ENCODE measurements around the gene CFHR1. TPM values are rescaled to one million over a fixed set of nuclear protein-coding genes. Genes with fewer than 3 reads are reported as not detected.
"Not testable (repeated sequence)": the region's sequence is repeated elsewhere in the genome, so short reads cannot be mapped to it uniquely, and the experiment has no call there.

The CFHR1 gene
- total RNA-seq, 1 experiment from 2014 or later, result not detected

DNA sequence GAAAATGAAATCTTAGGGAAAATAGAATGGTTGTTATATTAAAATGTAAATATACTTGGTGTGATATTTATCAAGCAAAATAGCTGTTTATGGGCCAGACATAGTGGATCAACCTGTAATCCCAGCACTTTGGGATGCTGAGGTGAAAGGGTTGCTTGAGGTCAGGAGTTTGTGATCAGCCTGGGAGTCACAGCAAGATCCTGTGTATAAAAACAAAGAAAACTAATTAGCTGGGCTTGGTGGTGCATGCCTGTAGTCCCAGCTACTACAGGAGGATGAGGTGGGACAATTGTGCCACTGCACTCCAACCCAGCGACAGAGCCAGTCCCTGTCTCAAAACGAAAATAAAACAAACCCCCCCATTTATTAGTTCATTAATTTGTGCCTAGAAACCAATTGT lies 21.6 kb upstream of the CFHR1 start:
- Histone ChIP-seq H3K9ac (ENCODE audit: low read length) (no peak overlapping the region), H3K27ac (ENCODE audit: low read length) (no peak overlapping the region), H3K9me3 (ENCODE audit: low read length) (no peaks in the 10 kb centered on the region), H3K4me2 (ENCODE audit: low read depth, low read length, poor library complexity, severe bottlenecking) (no peak overlapping the region), H2AFZ (ENCODE audit: low read length) (no peak overlapping the region), H3K27me3 (ENCODE audit: low read length) (no peaks in the 10 kb centered on the region), H3K4me3 (ENCODE audit: low read length) (no peak overlapping the region), H3K9me2 (replicated peaks; ENCODE audit: insufficient read depth, low read length) (no peaks in the 10 kb centered on the region), H3K36me3 (ENCODE audit: insufficient read depth, low read length) (no peaks in the 10 kb centered on the region), H3K4me1 (ENCODE audit: low read length) (no peaks in the 10 kb centered on the region), H4K20me1 (ENCODE audit: insufficient read depth, low read depth, low read length) (no peaks in the 10 kb centered on the region), H3K79me2 (ENCODE audit: low read length) (no peaks in the 10 kb centered on the region)
- DNase-seq, result no peak

DNA sequence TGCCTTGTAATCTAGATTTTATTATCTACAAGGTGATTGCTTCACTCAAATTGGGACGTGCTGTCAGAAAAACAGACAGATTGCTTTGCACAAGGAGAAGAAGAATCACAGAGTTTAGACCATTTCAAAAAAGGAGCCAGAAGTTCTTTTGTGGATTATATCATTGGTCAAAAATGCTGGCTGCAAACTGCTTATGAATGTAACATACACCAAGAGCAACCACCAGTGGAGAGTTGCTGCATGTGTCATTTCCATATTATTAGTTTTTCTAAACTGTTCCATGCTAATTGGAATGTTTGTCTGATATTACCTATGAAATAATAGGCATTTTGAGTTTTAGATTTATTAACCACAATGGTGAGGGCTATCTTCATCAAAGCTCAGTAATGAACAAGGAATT lies 17.6 kb upstream of the CFHR1 start:
- DNase-seq; H3K79me2 ChIP-seq (ENCODE audit: low read length); H3K4me2 ChIP-seq (ENCODE audit: low read depth, low read length, poor library complexity, severe bottlenecking); H4K20me1 ChIP-seq (ENCODE audit: insufficient read depth, low read depth, low read length); H3K9me3 ChIP-seq (ENCODE audit: low read length); H3K27ac ChIP-seq (ENCODE audit: low read length); H3K9ac ChIP-seq (ENCODE audit: low read length); H2AFZ ChIP-seq (ENCODE audit: low read length); H3K9me2 ChIP-seq (replicated peaks; ENCODE audit: insufficient read depth, low read length); H3K36me3 ChIP-seq (ENCODE audit: insufficient read depth, low read length); H3K4me1 ChIP-seq (ENCODE audit: low read length); H3K27me3 ChIP-seq (ENCODE audit: low read length); H3K4me3 ChIP-seq (ENCODE audit: low read length): not testable (repeated sequence)

DNA sequence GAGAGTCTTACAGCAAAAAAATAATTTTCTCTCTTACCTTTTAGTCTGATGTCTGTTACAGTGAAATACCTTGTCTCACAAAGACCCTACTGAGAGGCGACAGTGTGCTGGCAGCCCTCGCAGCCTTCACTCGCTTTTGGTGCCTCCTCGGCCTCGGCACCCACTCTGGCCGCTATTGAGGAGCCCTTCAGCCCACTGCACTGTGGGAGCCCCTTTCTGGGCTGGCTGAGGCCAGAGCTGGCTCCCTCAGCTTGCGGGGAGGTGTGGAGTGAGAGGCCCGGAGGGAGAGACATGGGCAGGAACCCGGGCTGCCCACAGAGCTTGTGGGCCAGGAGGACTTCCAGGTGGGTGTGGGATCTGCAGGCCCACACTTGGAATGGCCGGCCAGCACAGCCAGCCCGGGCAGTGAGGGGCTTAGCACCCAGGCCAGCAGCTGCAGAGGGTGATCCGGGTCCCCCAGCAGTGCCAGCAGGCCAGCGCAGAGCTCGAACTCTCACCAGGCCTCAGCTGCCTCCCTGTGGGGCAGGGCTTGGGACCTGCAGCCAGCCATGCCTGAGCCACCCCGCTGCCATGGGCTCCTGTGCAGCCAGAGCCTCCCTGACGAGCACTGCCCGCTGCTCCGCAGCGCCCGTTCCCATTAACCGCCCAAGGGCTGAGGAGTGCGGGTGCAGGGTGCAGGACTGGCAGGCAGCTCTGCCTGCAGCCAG lies 10.8 kb upstream of the CFHR1 start:
- no peak overlapping the region for H3K9ac ChIP-seq (ENCODE audit: low read length)
- no peaks in the 10 kb centered on the region for H3K4me1 ChIP-seq (ENCODE audit: low read length)
- no peak overlapping the region for H2AFZ ChIP-seq (ENCODE audit: low read length)
- no peaks in the 10 kb centered on the region for H3K36me3 ChIP-seq (ENCODE audit: insufficient read depth, low read length)
- H3K9me2 ChIP-seq (replicated peaks; ENCODE audit: insufficient read depth, low read length), result no peaks in the 10 kb centered on the region
- H3K27me3 ChIP-seq (ENCODE audit: low read length), result no peaks in the 10 kb centered on the region
- H3K27ac ChIP-seq (ENCODE audit: low read length), result no peak overlapping the region
- no peaks in the 10 kb centered on the region for H4K20me1 ChIP-seq (ENCODE audit: insufficient read depth, low read depth, low read length)
- H3K9me3 ChIP-seq (ENCODE audit: low read length), result no peaks in the 10 kb centered on the region
- H3K79me2 ChIP-seq (ENCODE audit: low read length), result no peaks in the 10 kb centered on the region
- H3K4me3 ChIP-seq (ENCODE audit: low read length), result no peak overlapping the region
- no peak for DNase-seq
- no peak overlapping the region for H3K4me2 ChIP-seq (ENCODE audit: low read depth, low read length, poor library complexity, severe bottlenecking)

DNA sequence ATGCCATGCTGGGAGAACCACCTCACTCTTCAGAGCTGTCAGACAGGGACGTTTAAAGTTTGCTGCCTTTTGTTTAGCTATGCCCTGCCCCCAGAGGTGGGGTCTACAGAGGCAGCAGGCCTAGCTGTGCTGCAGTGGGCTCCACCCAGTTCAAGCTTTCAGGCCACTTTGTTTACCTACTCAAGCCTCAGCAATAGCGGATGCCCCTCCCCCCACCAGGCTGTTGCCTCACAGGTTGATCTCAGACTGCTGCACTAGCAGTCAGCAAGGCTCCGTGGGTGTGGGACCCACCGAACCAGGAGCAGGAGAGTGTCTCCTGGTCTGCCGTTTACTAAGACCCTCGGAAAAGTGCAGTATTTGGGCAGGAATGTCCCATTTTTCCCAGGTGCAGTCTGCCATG lies 2.1 kb upstream of the CFHR1 start:
- not testable (repeated sequence) for H3K9me2 ChIP-seq (replicated peaks; ENCODE audit: insufficient read depth, low read length); H3K27me3 ChIP-seq (ENCODE audit: low read length); H3K4me1 ChIP-seq (ENCODE audit: low read length); H3K36me3 ChIP-seq (ENCODE audit: insufficient read depth, low read length); H3K4me3 ChIP-seq (ENCODE audit: low read length); H2AFZ ChIP-seq (ENCODE audit: low read length); H3K79me2 ChIP-seq (ENCODE audit: low read length); H4K20me1 ChIP-seq (ENCODE audit: insufficient read depth, low read depth, low read length); H3K9ac ChIP-seq (ENCODE audit: low read length); H3K27ac ChIP-seq (ENCODE audit: low read length); H3K4me2 ChIP-seq (ENCODE audit: low read depth, low read length, poor library complexity, severe bottlenecking); DNase-seq; H3K9me3 ChIP-seq (ENCODE audit: low read length)

DNA sequence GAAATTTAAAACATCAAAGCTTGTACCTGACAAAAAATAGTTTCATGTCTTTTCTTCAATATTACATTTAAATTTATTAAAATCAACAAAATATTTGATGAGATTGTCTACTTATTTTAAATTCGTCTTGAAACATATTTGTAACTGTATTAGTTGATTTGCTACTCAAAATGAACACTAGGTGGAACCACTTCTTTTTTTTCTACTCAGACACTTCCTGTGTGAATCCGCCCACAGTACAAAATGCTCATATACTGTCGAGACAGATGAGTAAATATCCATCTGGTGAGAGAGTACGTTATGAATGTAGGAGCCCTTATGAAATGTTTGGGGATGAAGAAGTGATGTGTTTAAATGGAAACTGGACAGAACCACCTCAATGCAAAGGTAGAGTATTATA lies 8.3 kb downstream of the CFHR1 start:
- not testable (repeated sequence) for H3K9me3 ChIP-seq (ENCODE audit: low read length); H3K4me1 ChIP-seq (ENCODE audit: low read length); H3K4me2 ChIP-seq (ENCODE audit: low read depth, low read length, poor library complexity, severe bottlenecking); H3K36me3 ChIP-seq (ENCODE audit: insufficient read depth, low read length); H3K9ac ChIP-seq (ENCODE audit: low read length); H3K4me3 ChIP-seq (ENCODE audit: low read length); H3K27ac ChIP-seq (ENCODE audit: low read length); H2AFZ ChIP-seq (ENCODE audit: low read length); H3K27me3 ChIP-seq (ENCODE audit: low read length); H3K9me2 ChIP-seq (replicated peaks; ENCODE audit: insufficient read depth, low read length); H4K20me1 ChIP-seq (ENCODE audit: insufficient read depth, low read depth, low read length); H3K79me2 ChIP-seq (ENCODE audit: low read length)
- peak; percentile 67 for DNase-seq

DNA sequence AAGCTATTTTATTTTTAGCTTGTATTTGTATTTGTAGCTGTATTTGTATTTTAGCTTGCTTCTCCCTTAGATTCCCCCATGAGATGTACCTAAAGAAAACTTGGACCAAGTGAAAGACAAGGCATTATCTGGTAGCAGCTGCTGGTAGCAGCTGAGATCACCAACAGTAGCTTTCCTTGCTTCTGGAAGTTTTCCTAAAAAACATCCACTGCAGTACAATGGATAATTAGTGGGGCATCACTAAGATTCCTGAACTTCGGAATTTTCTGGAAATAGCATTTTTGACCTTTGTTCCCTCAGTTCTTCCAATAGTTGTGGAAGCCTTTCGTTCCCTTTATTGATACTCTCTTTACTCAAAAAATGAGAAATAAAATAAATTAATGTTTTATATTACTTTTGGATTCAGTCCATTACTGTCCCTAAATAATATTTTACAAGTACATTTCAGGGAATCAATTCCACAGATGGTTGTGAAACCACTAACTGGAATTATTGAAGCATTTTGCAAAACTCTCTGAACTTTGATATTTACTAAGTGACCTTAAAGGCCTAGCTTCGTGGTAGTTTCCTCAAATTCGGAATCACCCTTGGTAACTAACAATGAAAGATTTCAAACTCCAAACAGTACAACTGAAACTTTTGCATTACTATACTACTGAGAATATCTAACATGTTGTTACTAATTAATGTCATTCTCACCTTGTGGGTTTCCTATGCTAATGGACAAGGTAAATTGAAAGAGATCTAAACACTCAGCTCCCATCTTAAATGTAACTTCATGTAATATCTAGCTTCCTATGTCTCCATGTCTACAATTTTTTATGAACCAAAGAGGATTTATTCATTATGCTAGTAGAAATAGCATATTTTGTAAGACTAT lies 30.3 kb downstream of the CFHR1 start:
- H3K9me2 ChIP-seq (replicated peaks; ENCODE audit: insufficient read depth, low read length); H3K9ac ChIP-seq (ENCODE audit: low read length); H3K4me2 ChIP-seq (ENCODE audit: low read depth, low read length, poor library complexity, severe bottlenecking); H2AFZ ChIP-seq (ENCODE audit: low read length); H4K20me1 ChIP-seq (ENCODE audit: insufficient read depth, low read depth, low read length); DNase-seq; H3K9me3 ChIP-seq (ENCODE audit: low read length); H3K27ac ChIP-seq (ENCODE audit: low read length); H3K27me3 ChIP-seq (ENCODE audit: low read length); H3K79me2 ChIP-seq (ENCODE audit: low read length); H3K4me1 ChIP-seq (ENCODE audit: low read length); H3K4me3 ChIP-seq (ENCODE audit: low read length); H3K36me3 ChIP-seq (ENCODE audit: insufficient read depth, low read length): not testable (repeated sequence)

DNA sequence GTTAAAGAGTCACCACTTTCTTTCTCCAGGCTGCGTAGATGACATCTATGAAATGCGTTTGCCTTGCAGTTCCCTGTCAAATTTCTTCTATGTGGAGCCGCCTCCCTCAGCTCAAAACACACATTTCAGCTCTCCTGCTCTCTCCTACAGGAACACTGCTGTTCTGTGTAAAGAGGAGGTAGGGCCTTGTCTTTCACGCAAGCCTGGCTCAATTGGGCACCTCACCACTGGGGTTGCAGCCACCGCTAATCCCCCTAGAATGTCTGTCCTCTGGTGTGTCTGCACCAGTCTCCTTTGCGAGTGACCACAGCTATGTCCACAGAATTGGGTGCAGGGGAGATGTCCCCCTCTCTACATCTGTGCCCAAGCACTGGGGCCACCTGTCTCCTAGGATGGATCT lies 36.5 kb downstream of the CFHR1 start:
- no peak overlapping the region for H3K4me3 ChIP-seq (ENCODE audit: low read length)
- DNase-seq, result no peak
- no peak overlapping the region for H2AFZ ChIP-seq (ENCODE audit: low read length)
- no peaks in the 10 kb centered on the region for H3K79me2 ChIP-seq (ENCODE audit: low read length)
- H3K9me3 ChIP-seq (ENCODE audit: low read length), result no peaks in the 10 kb centered on the region
- H3K9me2 ChIP-seq (replicated peaks; ENCODE audit: insufficient read depth, low read length), result no peaks in the 10 kb centered on the region
- no peak overlapping the region for H3K9ac ChIP-seq (ENCODE audit: low read length)
- H3K36me3 ChIP-seq (ENCODE audit: insufficient read depth, low read length), result no peaks in the 10 kb centered on the region
- no peak overlapping the region for H3K27ac ChIP-seq (ENCODE audit: low read length)
- H3K4me1 ChIP-seq (ENCODE audit: low read length), result 0 out of 2 replicates have a peak, but pooled peaks cover 3% of the 10 kb centered on the region
- no peak overlapping the region for H3K4me2 ChIP-seq (ENCODE audit: low read depth, low read length, poor library complexity, severe bottlenecking)
- no peaks in the 10 kb centered on the region for H4K20me1 ChIP-seq (ENCODE audit: insufficient read depth, low read depth, low read length)
- H3K27me3 ChIP-seq (ENCODE audit: low read length), result no peaks in the 10 kb centered on the region

DNA sequence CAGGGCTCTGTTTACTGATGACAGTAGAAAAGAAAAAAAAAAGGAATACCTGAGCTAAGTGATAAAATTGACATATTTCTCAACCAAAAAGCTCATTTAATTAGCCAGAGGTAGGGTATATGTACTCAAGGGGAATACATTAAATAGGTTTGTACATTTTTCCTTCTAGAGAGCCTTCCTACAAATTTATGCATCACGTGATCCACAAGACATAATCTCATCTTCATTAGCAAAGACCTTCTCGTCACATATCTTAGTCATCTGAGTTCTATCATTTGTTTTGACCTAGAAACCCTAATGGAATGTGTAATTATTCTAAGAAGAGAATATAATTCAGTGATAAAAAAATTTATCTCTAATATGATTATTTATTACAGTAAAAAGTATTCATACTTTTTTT lies 37.7 kb downstream of the CFHR1 start:
- Histone ChIP-seq H3K36me3 (ENCODE audit: insufficient read depth, low read length) (no peaks in the 10 kb centered on the region), H3K4me1 (ENCODE audit: low read length) (0 out of 2 replicates have a peak, but pooled peaks cover 3% of the 10 kb centered on the region), H3K9ac (ENCODE audit: low read length) (no peak overlapping the region), H2AFZ (ENCODE audit: low read length) (no peak overlapping the region), H4K20me1 (ENCODE audit: insufficient read depth, low read depth, low read length) (no peaks in the 10 kb centered on the region), H3K4me2 (ENCODE audit: low read depth, low read length, poor library complexity, severe bottlenecking) (no peak overlapping the region), H3K79me2 (ENCODE audit: low read length) (no peaks in the 10 kb centered on the region), H3K9me3 (ENCODE audit: low read length) (no peaks in the 10 kb centered on the region), H3K9me2 (replicated peaks; ENCODE audit: insufficient read depth, low read length) (no peaks in the 10 kb centered on the region), H3K4me3 (ENCODE audit: low read length) (no peak overlapping the region), H3K27me3 (ENCODE audit: low read length) (no peaks in the 10 kb centered on the region), H3K27ac (ENCODE audit: low read length) (no peak overlapping the region)
- no peak for DNase-seq
